Astrocyte (in vitro differentiated cells and primary cell): Measurements from ENCODE around the gene IGSF10. TPM values are rescaled to one million over a fixed set of nuclear protein-coding genes. Genes with fewer than 3 reads are reported as not detected.

Experiments
- DNase-seq: peaks from one replicate; pipeline ENCODE4 v3.0.0-alpha.2; 2010; ENCODE audit warnings: low read depth
- FAIRE-seq: peaks from 2 replicates; lab custom pipeline; 2011; peaks lifted over from hg19 to GRCh38; lab: Jason Lieb, UNC
- H2AFZ ChIP-seq: 2 replicates; pipeline ENCODE4 v1.6.0; 2012; ENCODE audit warnings: low read depth, low read length, inconsistent platforms
- H3K27ac ChIP-seq: 2 replicates; pipeline ENCODE4 v1.5.1; 2011; ENCODE audit warnings: low read depth, low read length, inconsistent platforms
- H3K27me3 ChIP-seq: 2 replicates; pipeline ENCODE4 v1.6.0; 2011; ENCODE audit warnings: low read length, inconsistent platforms; ENCODE audit not compliant: insufficient read depth
- H3K36me3 ChIP-seq: 2 replicates; pipeline ENCODE4 v1.5.1; 2011; ENCODE audit warnings: low read length, inconsistent platforms; ENCODE audit not compliant: insufficient read depth
- H3K4me1 ChIP-seq: 2 replicates; pipeline ENCODE4 v1.5.1; 2011; ENCODE audit warnings: low read length, inconsistent platforms; ENCODE audit not compliant: insufficient read depth
- H3K4me2 ChIP-seq: 2 replicates; pipeline ENCODE4 v1.6.0; 2012; ENCODE audit warnings: low read length, inconsistent platforms
- H3K4me3 ChIP-seq: 2 replicates; pipeline ENCODE4 v1.5.1; 2011; ENCODE audit warnings: low read depth, mild to moderate bottlenecking, low read length, inconsistent platforms; ENCODE audit not compliant: insufficient read depth
- H3K79me2 ChIP-seq: 2 replicates; pipeline ENCODE4 v1.6.0; 2012; ENCODE audit warnings: mild to moderate bottlenecking, low read length, inconsistent platforms; ENCODE audit not compliant: insufficient read depth
- H3K9ac ChIP-seq: 2 replicates; pipeline ENCODE4 v1.6.0; 2012; ENCODE audit warnings: mild to moderate bottlenecking, low read length, inconsistent platforms
- H3K9me3 ChIP-seq: 2 replicates; pipeline ENCODE4 v1.5.1; 2012; ENCODE audit warnings: low read depth, mild to moderate bottlenecking, low read length, inconsistent platforms; ENCODE audit not compliant: insufficient read depth
- H4K20me1 ChIP-seq: 2 replicates; pipeline ENCODE4 v1.6.0; 2012; ENCODE audit warnings: low read length, inconsistent platforms; ENCODE audit not compliant: insufficient read depth
- H3K27ac Mint-ChIP-seq: one replicate; pipeline ENCODE4 v1.8.0; 2021; ENCODE audit warnings: mild to moderate bottlenecking, mixed read lengths; ENCODE audit not compliant: unreplicated experiment
- H3K27me3 Mint-ChIP-seq: one replicate; pipeline ENCODE4 v1.8.0; 2021; ENCODE audit warnings: low read depth, mixed read lengths; ENCODE audit not compliant: unreplicated experiment
- H3K36me3 Mint-ChIP-seq: one replicate; pipeline ENCODE4 v1.8.0; 2021; ENCODE audit warnings: low read depth, mixed read lengths; ENCODE audit not compliant: unreplicated experiment
- H3K4me1 Mint-ChIP-seq: one replicate; pipeline ENCODE4 v1.8.0; 2021; ENCODE audit warnings: low read depth, mixed read lengths; ENCODE audit not compliant: unreplicated experiment
- H3K4me3 Mint-ChIP-seq: one replicate; pipeline ENCODE4 v1.8.0; 2021; ENCODE audit warnings: mild to moderate bottlenecking, moderate library complexity, mixed read lengths; ENCODE audit not compliant: unreplicated experiment
- H3K9me3 Mint-ChIP-seq: one replicate; pipeline ENCODE4 v1.8.0; 2021; ENCODE audit warnings: mild to moderate bottlenecking, mixed read lengths; ENCODE audit not compliant: unreplicated experiment
- CTCF ChIP-seq: IDR thresholded peaks from 2 replicates; pipeline ENCODE4 v1.5.1; 2011; ENCODE audit warnings: low read depth, mild to moderate bottlenecking, inconsistent platforms, low read length, moderate library complexity; ENCODE audit not compliant: insufficient read depth
- EZH2 ChIP-seq: IDR thresholded peaks from 2 replicates; pipeline ENCODE4 v1.6.1; 2012; ENCODE audit warnings: mild to moderate bottlenecking, low read length, inconsistent platforms; ENCODE audit not compliant: insufficient read depth
- total RNA-seq: library from RNA; stranded (reverse); gene quantifications from 2 replicates; pipeline ENCODE4 v1.2.1, GENCODE V29; 2021

The IGSF10 gene
- total RNA-seq, 1 donor from 2014 or later = 0.84 TPM

GRCh38 chr3:151412989-151413388 lies 47.9 kb downstream of the IGSF10 start:
- Mint-ChIP-seq H3K4me3 (no peak overlapping the region), H3K27ac (no peak overlapping the region), H3K9me3 (no peaks in the 10 kb centered on the region), H3K27me3 (no peaks in the 10 kb centered on the region), H3K36me3 (no peaks in the 10 kb centered on the region), H3K4me1 (peaks cover 12% of the 10 kb centered on the region)
- H4K20me1 ChIP-seq = no peaks in the 10 kb centered on the region
- H3K9me3 ChIP-seq = no peaks in the 10 kb centered on the region
- no peaks in the 10 kb centered on the region for H3K36me3 ChIP-seq
- H3K4me1 ChIP-seq = peaks cover 4% of the 10 kb centered on the region
- DNase-seq (no peak), FAIRE-seq (no peak)
- H3K4me3 ChIP-seq = no peak overlapping the region
- no peaks in the 10 kb centered on the region for H3K27me3 ChIP-seq
- H3K79me2 ChIP-seq = no peaks in the 10 kb centered on the region
- H3K27ac ChIP-seq = no peak overlapping the region
- no peak for TF ChIP-seq CTCF
- no peak for TF ChIP-seq EZH2
- H3K9ac ChIP-seq = no peak overlapping the region
- H3K4me2 ChIP-seq = no peak overlapping the region
- no peak overlapping the region for H2AFZ ChIP-seq

Other genes starting within 250 kb of the IGSF10 start
- gene P2RY14, start 182.5 kb downstream of the IGSF10 start, total RNA-seq = 0.11 TPM in 1 of 2 replicates, not detected in the other
- 12.1 and 15.5 TPM in 2 replicates for gene GPR87, start 144.2 kb downstream of the IGSF10 start, total RNA-seq
- not detected in 2 replicates for gene P2RY13, start 131.5 kb downstream of the IGSF10 start, total RNA-seq
- not detected in 2 replicates for gene P2RY12, start 76.3 kb downstream of the IGSF10 start, total RNA-seq